ENCODE results near the gene TSPAN33. TPM values are rescaled to one million over a fixed set of nuclear protein-coding genes. Genes with fewer than 3 reads are reported as not detected.
A peak's percentile ranks its signal among the peaks of the same experiment; 100 is the strongest.

The TSPAN33 gene
- total RNA-seq, 2 experiments from 2014 or later, result 9.3 to 11.0 TPM

GRCh38 chr7:129122751-129123509 is 21.6 kb upstream of the TSPAN33 start:
- intact Hi-C loops (cut with micrococcal nuclease), result no loop called here
- Mint-ChIP-seq H3K4me1 (ENCODE audit: low read depth) (peaks cover 25% of the 10 kb centered on the region), H3K27me3 (peaks cover 4% of the 10 kb centered on the region), H3K36me3 (ENCODE audit: low read depth) (peaks cover 5% of the 10 kb centered on the region), H3K4me3 (no peak overlapping the region), H3K9me3 (peaks cover 9% of the 10 kb centered on the region), H3K27ac (peak overlapping the region; percentile 69)
- peak; percentile 83 for ATAC-seq
- DNase-seq, result peak; percentile 68
- POLR2A ChIA-PET, result interaction anchor here (1.0 to 1.6 kb wide), 2 partner anchors 21 to 32 kb away, joined by 3 to 4 read pairs; partner anchors contain the start of gene TSPAN33
- CTCF ChIA-PET, result interaction anchor here (0.7 to 1.0 kb wide), 4 partner anchors 9 to 33 kb away, joined by 3 read pairs; no protein-coding TSS in a partner anchor
- TF ChIP-seq CTCF (IDR thresholded peaks at IDR 0.05), result no peak

- Mint-ChIP-seq H3K4me1 (ENCODE audit: low read depth) (peaks cover 25% of the 10 kb centered on the region), H3K27me3 (peaks cover 4% of the 10 kb centered on the region), H3K4me3 (no peak overlapping the region), H3K36me3 (ENCODE audit: low read depth) (peaks cover 5% of the 10 kb centered on the region), H3K27ac (no peak overlapping the region), H3K9me3 (peaks cover 9% of the 10 kb centered on the region)
- ChIA-PET POLR2A (no interaction called here), CTCF (interaction anchor here (0.7 to 1.0 kb wide), 3 partner anchors 10 to 29 kb away, joined by 3 read pairs; no protein-coding TSS in a partner anchor)
- DNase-seq, result no peak
- no peak for ATAC-seq
- intact Hi-C loops (cut with micrococcal nuclease), result no loop called here
- TF ChIP-seq CTCF (IDR thresholded peaks at IDR 0.05), result no peak
Observed at GRCh38 chr7:129123510-129123857, 21.0 kb upstream of the TSPAN33 start.

GRCh38 chr7:129126314-129126713 is 18.2 kb upstream of the TSPAN33 start:
- Mint-ChIP-seq H3K27ac (no peak overlapping the region), H3K4me3 (no peak overlapping the region), H3K36me3 (ENCODE audit: low read depth) (no peaks in the 10 kb centered on the region), H3K9me3 (peaks cover 2% of the 10 kb centered on the region), H3K27me3 (peaks cover 4% of the 10 kb centered on the region), H3K4me1 (ENCODE audit: low read depth) (peaks cover 24% of the 10 kb centered on the region)
- intact Hi-C loops (cut with micrococcal nuclease), result no loop called here
- ChIA-PET CTCF (interaction anchor here (2.1 kb wide), 1 partner anchor 37 kb away, joined by 8 read pairs; no protein-coding TSS in a partner anchor), POLR2A (no interaction called here)
- ATAC-seq, result no peak
- no peak for DNase-seq
- no peak for TF ChIP-seq CTCF (IDR thresholded peaks at IDR 0.05)

GRCh38 chr7:129127154-129127553 is 17.4 kb upstream of the TSPAN33 start:
- DNase-seq, result no peak
- Mint-ChIP-seq H3K36me3 (ENCODE audit: low read depth) (no peaks in the 10 kb centered on the region), H3K4me1 (ENCODE audit: low read depth) (peaks cover 16% of the 10 kb centered on the region), H3K27ac (no peak overlapping the region), H3K9me3 (no peaks in the 10 kb centered on the region), H3K4me3 (no peak overlapping the region), H3K27me3 (peaks cover 4% of the 10 kb centered on the region)
- ATAC-seq, result no peak
- CTCF ChIA-PET, result no interaction called here
- intact Hi-C loops (cut with micrococcal nuclease), result no loop called here
- POLR2A ChIA-PET, result no interaction called here
- TF ChIP-seq CTCF (IDR thresholded peaks at IDR 0.05), result no peak

- H3K27me3 Mint-ChIP-seq, result peaks cover 4% of the 10 kb centered on the region
- ChIA-PET POLR2A (no interaction called here), CTCF (interaction anchor here (1.2 kb wide), 1 partner anchor 21 kb away, joined by 3 read pairs; no protein-coding TSS in a partner anchor)
- DNase-seq (no peak), ATAC-seq (no peak)
- H3K4me1 Mint-ChIP-seq (ENCODE audit: low read depth), result peaks cover 11% of the 10 kb centered on the region
- no peaks in the 10 kb centered on the region for H3K9me3 Mint-ChIP-seq
- no peak overlapping the region for H3K4me3 Mint-ChIP-seq
- no peak for TF ChIP-seq CTCF (IDR thresholded peaks at IDR 0.05)
- intact Hi-C loops (cut with micrococcal nuclease), result no loop called here
- H3K36me3 Mint-ChIP-seq (ENCODE audit: low read depth), result no peaks in the 10 kb centered on the region
- H3K27ac Mint-ChIP-seq, result no peak overlapping the region
Observed at GRCh38 chr7:129127601-129128000, 16.9 kb upstream of the TSPAN33 start.
